Measurements from ENCODE around the gene RBMS1. TPM values are rescaled to one million over a fixed set of nuclear protein-coding genes. Genes with fewer than 3 reads are reported as not detected.
A peak's percentile ranks its signal among the peaks of the same experiment; 100 is the strongest.

The RBMS1 gene
- total RNA-seq, 1 donor from 2014 or later = 28.4 TPM

GRCh38 chr2:160283675-160284074, 209.9 kb downstream of the RBMS1 start:
- no peaks in the 10 kb centered on the region for H3K27me3 Mint-ChIP-seq (ENCODE audit: low read depth)
- TF ChIP-seq, protein P1, sequence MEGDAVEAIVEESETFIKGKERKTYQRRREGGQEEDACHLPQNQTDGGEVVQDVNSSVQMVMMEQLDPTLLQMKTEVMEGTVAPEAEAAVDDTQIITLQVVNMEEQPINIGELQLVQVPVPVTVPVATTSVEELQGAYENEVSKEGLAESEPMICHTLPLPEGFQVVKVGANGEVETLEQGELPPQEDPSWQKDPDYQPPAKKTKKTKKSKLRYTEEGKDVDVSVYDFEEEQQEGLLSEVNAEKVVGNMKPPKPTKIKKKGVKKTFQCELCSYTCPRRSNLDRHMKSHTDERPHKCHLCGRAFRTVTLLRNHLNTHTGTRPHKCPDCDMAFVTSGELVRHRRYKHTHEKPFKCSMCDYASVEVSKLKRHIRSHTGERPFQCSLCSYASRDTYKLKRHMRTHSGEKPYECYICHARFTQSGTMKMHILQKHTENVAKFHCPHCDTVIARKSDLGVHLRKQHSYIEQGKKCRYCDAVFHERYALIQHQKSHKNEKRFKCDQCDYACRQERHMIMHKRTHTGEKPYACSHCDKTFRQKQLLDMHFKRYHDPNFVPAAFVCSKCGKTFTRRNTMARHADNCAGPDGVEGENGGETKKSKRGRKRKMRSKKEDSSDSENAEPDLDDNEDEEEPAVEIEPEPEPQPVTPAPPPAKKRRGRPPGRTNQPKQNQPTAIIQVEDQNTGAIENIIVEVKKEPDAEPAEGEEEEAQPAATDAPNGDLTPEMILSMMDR (conservative IDR thresholded peaks at IDR 0.05) = no peak
- no peak overlapping the region for H3K27ac Mint-ChIP-seq (ENCODE audit: unreplicated experiment)
- no peaks in the 10 kb centered on the region for H3K9me3 Mint-ChIP-seq
- peaks cover 9% of the 10 kb centered on the region for H3K36me3 Mint-ChIP-seq (ENCODE audit: low read depth)
- H3K4me3 Mint-ChIP-seq = no peak overlapping the region
- peaks cover 2% of the 10 kb centered on the region for H3K4me1 Mint-ChIP-seq
- DNase-seq (ENCODE audit: low read depth, low spot score) = no peak

GRCh38 chr2:160282063-160282580, 211.5 kb downstream of the RBMS1 start:
- Mint-ChIP-seq H3K27ac (ENCODE audit: unreplicated experiment) (no peak overlapping the region), H3K9me3 (no peaks in the 10 kb centered on the region), H3K4me3 (no peak overlapping the region), H3K36me3 (ENCODE audit: low read depth) (peaks cover 16% of the 10 kb centered on the region), H3K4me1 (peaks cover 4% of the 10 kb centered on the region), H3K27me3 (ENCODE audit: low read depth) (no peaks in the 10 kb centered on the region)
- TF ChIP-seq, protein P1 (conservative IDR thresholded peaks at IDR 0.05) = no peak
- DNase-seq (ENCODE audit: low read depth, low spot score) = no peak

DNA sequence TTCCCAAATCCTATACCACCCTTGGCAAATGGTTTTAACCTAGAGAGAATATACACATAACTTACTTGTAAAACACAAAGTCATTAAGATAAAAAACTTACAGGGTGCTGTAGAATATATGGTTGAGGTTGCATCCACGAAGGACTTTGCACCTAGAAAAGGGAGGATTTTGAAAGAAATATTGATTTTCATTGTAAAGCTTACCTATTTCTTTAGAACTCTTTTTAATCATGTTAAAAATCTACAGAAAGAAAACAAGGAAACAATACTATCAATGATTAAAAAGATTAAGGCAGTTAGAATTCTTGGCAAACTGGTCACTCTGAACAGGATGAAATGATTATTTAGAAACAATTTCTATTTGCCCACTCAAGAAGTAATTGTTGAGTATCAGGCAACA, 212.4 kb downstream of the RBMS1 start:
- Mint-ChIP-seq H3K4me1 (peaks cover 4% of the 10 kb centered on the region), H3K4me3 (no peak overlapping the region), H3K27me3 (ENCODE audit: low read depth) (no peaks in the 10 kb centered on the region), H3K27ac (ENCODE audit: unreplicated experiment) (no peak overlapping the region), H3K9me3 (no peaks in the 10 kb centered on the region), H3K36me3 (ENCODE audit: low read depth) (peaks cover 19% of the 10 kb centered on the region)
- TF ChIP-seq, protein P1 (conservative IDR thresholded peaks at IDR 0.05) = no peak
- no peak for DNase-seq (ENCODE audit: low read depth, low spot score)

DNA sequence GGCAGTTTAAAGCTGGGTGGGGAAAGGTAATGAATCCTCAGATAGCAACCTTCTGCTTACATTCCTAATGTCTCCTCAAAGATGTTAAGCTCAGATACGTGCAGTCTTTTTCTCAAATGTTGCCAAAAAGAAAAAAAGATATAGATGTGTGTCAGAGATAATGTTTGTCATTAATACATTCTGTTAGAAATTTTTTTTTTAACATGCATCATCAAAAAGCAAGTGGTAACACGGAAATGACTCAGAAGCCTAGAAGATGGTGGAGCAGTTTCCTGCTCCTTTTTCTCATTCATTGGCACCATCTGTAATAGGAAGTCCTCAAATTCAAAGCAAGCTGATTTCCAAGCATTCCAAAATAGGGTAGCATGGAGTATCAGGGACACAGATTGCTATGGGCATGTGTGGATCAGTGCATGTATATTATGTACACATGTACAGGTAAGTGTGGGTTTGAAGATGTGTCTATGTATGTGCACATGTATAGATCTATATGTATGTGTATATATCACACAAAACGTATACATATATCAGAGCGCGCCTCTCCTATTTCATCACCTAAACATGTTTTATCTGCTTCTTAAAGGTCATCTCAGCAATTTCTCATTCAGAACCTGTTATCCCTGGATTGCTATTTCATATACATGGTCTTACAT, 213.7 kb downstream of the RBMS1 start:
- Mint-ChIP-seq H3K36me3 (ENCODE audit: low read depth) (peaks cover 19% of the 10 kb centered on the region), H3K27me3 (ENCODE audit: low read depth) (no peaks in the 10 kb centered on the region), H3K4me3 (no peak overlapping the region), H3K9me3 (no peaks in the 10 kb centered on the region), H3K27ac (ENCODE audit: unreplicated experiment) (no peak overlapping the region), H3K4me1 (peaks cover 4% of the 10 kb centered on the region)
- no peak for DNase-seq (ENCODE audit: low read depth, low spot score)
- TF ChIP-seq, protein P1 (conservative IDR thresholded peaks at IDR 0.05) = no peak

DNA sequence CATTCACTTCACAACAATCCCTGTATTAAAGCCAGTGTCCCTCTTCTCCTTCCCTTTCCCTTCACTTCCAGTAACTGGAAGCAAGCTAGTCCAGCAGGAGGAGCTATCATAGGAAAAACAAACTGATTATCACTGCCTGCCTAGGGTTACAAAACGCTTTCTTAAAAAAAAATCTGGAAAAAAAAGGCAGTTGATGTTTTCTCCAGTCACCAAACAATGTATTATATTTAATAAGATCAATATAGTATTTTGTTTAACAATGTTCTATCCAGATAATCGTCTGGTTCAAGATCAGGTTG, 214.8 kb downstream of the RBMS1 start:
- H3K4me1 Mint-ChIP-seq = peaks cover 4% of the 10 kb centered on the region
- no peak for DNase-seq (ENCODE audit: low read depth, low spot score)
- H3K27me3 Mint-ChIP-seq (ENCODE audit: low read depth) = no peaks in the 10 kb centered on the region
- H3K27ac Mint-ChIP-seq (ENCODE audit: unreplicated experiment) = no peak overlapping the region
- peaks cover 14% of the 10 kb centered on the region for H3K36me3 Mint-ChIP-seq (ENCODE audit: low read depth)
- no peaks in the 10 kb centered on the region for H3K9me3 Mint-ChIP-seq
- TF ChIP-seq, protein P1 (conservative IDR thresholded peaks at IDR 0.05) = peak; percentile 56
- H3K4me3 Mint-ChIP-seq = no peak overlapping the region
